ENCODE results near the gene SCN7A.

GRCh38 chr2:166536111-166536510 is 42.1 kb upstream of the SCN7A start:
- TF ChIP-seq, protein P1, sequence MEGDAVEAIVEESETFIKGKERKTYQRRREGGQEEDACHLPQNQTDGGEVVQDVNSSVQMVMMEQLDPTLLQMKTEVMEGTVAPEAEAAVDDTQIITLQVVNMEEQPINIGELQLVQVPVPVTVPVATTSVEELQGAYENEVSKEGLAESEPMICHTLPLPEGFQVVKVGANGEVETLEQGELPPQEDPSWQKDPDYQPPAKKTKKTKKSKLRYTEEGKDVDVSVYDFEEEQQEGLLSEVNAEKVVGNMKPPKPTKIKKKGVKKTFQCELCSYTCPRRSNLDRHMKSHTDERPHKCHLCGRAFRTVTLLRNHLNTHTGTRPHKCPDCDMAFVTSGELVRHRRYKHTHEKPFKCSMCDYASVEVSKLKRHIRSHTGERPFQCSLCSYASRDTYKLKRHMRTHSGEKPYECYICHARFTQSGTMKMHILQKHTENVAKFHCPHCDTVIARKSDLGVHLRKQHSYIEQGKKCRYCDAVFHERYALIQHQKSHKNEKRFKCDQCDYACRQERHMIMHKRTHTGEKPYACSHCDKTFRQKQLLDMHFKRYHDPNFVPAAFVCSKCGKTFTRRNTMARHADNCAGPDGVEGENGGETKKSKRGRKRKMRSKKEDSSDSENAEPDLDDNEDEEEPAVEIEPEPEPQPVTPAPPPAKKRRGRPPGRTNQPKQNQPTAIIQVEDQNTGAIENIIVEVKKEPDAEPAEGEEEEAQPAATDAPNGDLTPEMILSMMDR (IDR thresholded peaks at IDR 0.05), result no peak
- TF ChIP-seq POLR2A (IDR thresholded peaks at IDR 0.05), result no peak

All from ovary (tissue), 3 donors.